ENCODE measurements around the gene KRTAP25-1. TPM values are rescaled to one million over a fixed set of nuclear protein-coding genes. Genes with fewer than 3 reads are reported as not detected.

Gene KRTAP25-1
- total and polyA plus RNA-seq, 2 of the 8 experiments (the other 6 are each of a cell fraction or from before 2014, with no cell fraction given): not detected

- Histone ChIP-seq H2AFZ (ENCODE audit: low read length) (peak within 1 kb of the TSS; percentile 70; the same call in 1 of the 2 replicates), H4K8ac (ENCODE audit: extremely low read depth, insufficient read depth, low read length) (no peak within 1 kb of the TSS), H3K14ac (ENCODE audit: insufficient read length) (no peak within 1 kb of the TSS), H2AK5ac (ENCODE audit: low read depth, low read length) (no peak within 1 kb of the TSS), H4K20me1 (replicated peaks in 1 of 2; ENCODE audit: control insufficient read depth in 1 of 2, insufficient read depth in 2 of 2, low read length in 2 of 2) (no peaks in the 10 kb centered on the region), H3K18ac (ENCODE audit: extremely low read depth, low read length) (no peak within 1 kb of the TSS), H3K79me1 (ENCODE audit: low read depth, low read length) (no peaks in the 10 kb centered on the region), H3K23me2 (ENCODE audit: low read depth, low read length) (no peaks in the 10 kb centered on the region), H3K79me2 (ENCODE audit: control insufficient read depth in 1 of 2, insufficient read depth in 2 of 2, low read length in 2 of 2) (no peaks in the 10 kb centered on the region), H3K27ac (ENCODE audit: low read depth, low read length) (no peak within 1 kb of the TSS), H3K9ac (replicated peaks in 1 of 4; ENCODE audit: extremely low read depth in 1 of 4, low read depth in 3 of 4, low read length in 3 of 4) (no peak within 1 kb of the TSS), H2BK12ac (ENCODE audit: low read depth, low read length) (no peak within 1 kb of the TSS), H3K23ac (ENCODE audit: insufficient read length) (no peak within 1 kb of the TSS), H3K56ac (replicated peaks; ENCODE audit: insufficient read length, low read depth, low read length) (no peak within 1 kb of the TSS), H3K4me2 (ENCODE audit: insufficient read depth in 1 of 2, low read depth in 2 of 2, low read length in 2 of 2) (no peak within 1 kb of the TSS), H2BK5ac (ENCODE audit: low read depth, low read length) (no peak within 1 kb of the TSS), H3K27me3 (replicated peaks in 1 of 4; ENCODE audit: control insufficient read depth in 3 of 4, extremely low read depth in 1 of 4, insufficient read depth in 3 of 4, low read length in 3 of 4) (no peaks in the 10 kb centered on the region), H3K4me3 (ENCODE audit: extremely low read depth in 1 of 4, insufficient read depth in 2 of 4, low read depth in 3 of 4, low read length in 4 of 4) (no peak within 1 kb of the TSS), H2BK120ac (replicated peaks; ENCODE audit: low read depth, low read length) (no peak within 1 kb of the TSS), H3K36me3 (ENCODE audit: control insufficient read depth in 2 of 4, insufficient read depth in 4 of 4, low read length in 3 of 4) (no peaks in the 10 kb centered on the region), H3K9me3 (ENCODE audit: insufficient read depth in 2 of 2, low read depth in 1 of 2, low read length in 1 of 2) (no peaks in the 10 kb centered on the region), H3K4me1 (replicated peaks in 1 of 4; ENCODE audit: control insufficient read depth in 3 of 4, insufficient read depth in 4 of 4, low read length in 3 of 4) (no peaks in the 10 kb centered on the region), H4K5ac (ENCODE audit: insufficient read length, low read depth, low read length) (no peak within 1 kb of the TSS), H3K4ac (replicated peaks; ENCODE audit: insufficient read length, low read depth, low read length) (no peak within 1 kb of the TSS), H2BK20ac (ENCODE audit: low read length) (no peak within 1 kb of the TSS), H4K91ac (replicated peaks; ENCODE audit: insufficient read length, low read length) (no peak within 1 kb of the TSS), H2BK15ac (ENCODE audit: low read length) (no peak within 1 kb of the TSS)
- POLR2A ChIA-PET (ENCODE audit: partially characterized antibody): no interaction called here
- 79% methylated on average over 3 of the region's 3 CpGs; no CpG with 5 or more reads in 1 of the 2 experiments for WGBS, 2 experiments (ENCODE audit: extremely low coverage in 1 of 2, insufficient coverage in 1 of 2, insufficient read length in 1 of 2, insufficient replicate concordance in 2 of 2, low coverage in 1 of 2, low lambda C conversion rate in 2 of 2, missing lambda C conversion rate in 1 of 2)
- CTCF ChIA-PET (ENCODE audit: partially characterized antibody): interaction anchor here (0.7 to 2.7 kb wide), 3 partner anchors 14 to 357 kb away, joined by 3 to 12 read pairs (median 4); no protein-coding TSS in a partner anchor
- DNase-seq (ENCODE audit: low read depth in 1 of 2, low spot score in 2 of 2): no peak
- FAIRE-seq: no peak
- TF ChIP-seq GTF2F1 (IDR thresholded peaks at IDR 0.05; ENCODE audit: borderline replicate concordance, low read depth, low read length) (no peak), TBP (IDR thresholded peaks at IDR 0.05; ENCODE audit: low read depth, low read length) (no peak), TAF7 (optimal IDR thresholded peaks at IDR 0.05; ENCODE audit: borderline replicate concordance, low read depth, low read length) (no peak), SUZ12 (IDR thresholded peaks at IDR 0.05; ENCODE audit: low read length) (no peak), SP4 (IDR thresholded peaks at IDR 0.05; ENCODE audit: low read length) (no peak), CTBP2 (IDR thresholded peaks at IDR 0.05; ENCODE audit: borderline replicate concordance, insufficient read depth, insufficient read length, low read length) (no peak), SRF (IDR thresholded peaks at IDR 0.05; ENCODE audit: low read depth, low read length) (no peak), CEBPB (IDR thresholded peaks at IDR 0.05; ENCODE audit: low read depth, low read length) (no peak), NANOG (IDR thresholded peaks at IDR 0.05; ENCODE audit: insufficient read depth, low read depth, low read length, poor library complexity, severe bottlenecking) (no peak), SAP30 (IDR thresholded peaks at IDR 0.05; ENCODE audit: insufficient read depth, insufficient replicate concordance, low read length) (no peak), SP1 (IDR thresholded peaks at IDR 0.05; ENCODE audit: low read depth, low read length) (no peak)
- TF ChIP-seq, protein P1, sequence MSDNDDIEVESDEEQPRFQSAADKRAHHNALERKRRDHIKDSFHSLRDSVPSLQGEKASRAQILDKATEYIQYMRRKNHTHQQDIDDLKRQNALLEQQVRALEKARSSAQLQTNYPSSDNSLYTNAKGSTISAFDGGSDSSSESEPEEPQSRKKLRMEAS (IDR thresholded peaks at IDR 0.05): no peak
Observed at GRCh38 chr21:30282850-30283249, 6.5 kb downstream of the KRTAP25-1 start, which contains the start of gene KRTAP24-1. TSS of gene KRTAP24-1 (minus strand) at chr21:30282950. CDS start at chr21:30282932, 18 bp downstream.
